Ovary (tissue), 3 donors: Measurements from ENCODE around the gene GPR149.

Source experiments
- CTCF ChIP-seq, 3 donors: fragments of 450-650 bp in 2 of 3; fragments of 200-600 bp in 1 of 3; IDR thresholded peaks; one replicate each; pipeline versions ENCODE4 v1.5.1 to v1.8.0; 2016 to 2022; ENCODE audit warnings: antibody characterized with exemption in 3 of 3, mild to moderate bottlenecking in 1 of 3
- EP300 ChIP-seq: sonication (generic); formaldehyde crosslinking; IDR thresholded peaks from one replicate; pipeline ENCODE4 v1.6.1; 2017; ENCODE audit warnings: antibody characterized with exemption
- POLR2A ChIP-seq: fragments of 450-650 bp; IDR thresholded peaks from one replicate; pipeline ENCODE4 v1.6.1; 2017; ENCODE audit warnings: antibody characterized with exemption, mild to moderate bottlenecking, moderate library complexity
- donor health status: DM: no; HTN: no; CAD: no.

GRCh38 chr3:154389861-154390260 is 40.1 kb downstream of the GPR149 start:
- TF ChIP-seq CTCF (IDR thresholded peaks at IDR 0.05) = no peak
- TF ChIP-seq EP300 = no peak
- TF ChIP-seq POLR2A = no peak
